ENCODE results near the gene GPANK1. TPM values are rescaled to one million over a fixed set of nuclear protein-coding genes. Genes with fewer than 3 reads are reported as not detected.

GPANK1 gene
- total RNA-seq, 1 donor: 23.9 TPM

Small RNA genes within 50 kb of the gene (small RNA-seq; reads per million reads assigned to genes)
- gene MIR4646: 0.22 reads per million
- gene MIR6832: not detected
- gene RF00019: not detected
- 62.0 reads per million, percentile 96 among the genes with 10 or more reads in this experiment for gene SNORA38
- gene UQCRHP1: not detected

Other genes with a start within 250 kb of the GPANK1 start
- 12.7 and 14.1 TPM in 2 replicates for gene MICB, start 166.9 kb downstream of the GPANK1 start, total RNA-seq
- not detected in 2 replicates for gene MCCD1, start 136.0 kb downstream of the GPANK1 start, total RNA-seq
- gene DDX39B, start 123.0 kb downstream of the GPANK1 start, total RNA-seq: 240 and 262 TPM in 2 replicates
- 2.2 and 2.9 TPM in 2 replicates for gene ATP6V1G2, start 118.4 kb downstream of the GPANK1 start, total RNA-seq
- 43.6 and 56.8 TPM in 2 replicates for gene NFKBIL1, start 117.4 kb downstream of the GPANK1 start, total RNA-seq
- gene LTA, start 92.7 kb downstream of the GPANK1 start, total RNA-seq: not detected in 2 replicates
- not detected in 2 replicates for gene TNF, start 89.4 kb downstream of the GPANK1 start, total RNA-seq
- gene LTB, start 82.6 kb downstream of the GPANK1 start, total RNA-seq: 0.29 TPM in 1 of 2 replicates, not detected in the other
- 0.29 TPM in 1 of 2 replicates, not detected in the other for gene LST1, start 78.7 kb downstream of the GPANK1 start, total RNA-seq
- not detected in 2 replicates for gene NCR3, start 72.0 kb downstream of the GPANK1 start, total RNA-seq
- gene AIF1, start 49.8 kb downstream of the GPANK1 start, total RNA-seq: 0.36 TPM in 1 of 2 replicates, not detected in the other
- gene PRRC2A, start 44.3 kb downstream of the GPANK1 start, total RNA-seq: 49.2 and 52.2 TPM in 2 replicates
- 175 and 183 TPM in 2 replicates for gene BAG6, start 12.3 kb downstream of the GPANK1 start, total RNA-seq
- gene APOM, start 9.1 kb downstream of the GPANK1 start, total RNA-seq: 1.1 and 1.2 TPM in 2 replicates
- 21.2 and 21.7 TPM in 2 replicates for gene C6orf47, start 4.2 kb downstream of the GPANK1 start, total RNA-seq
- 124 and 150 TPM in 2 replicates for gene CSNK2B, start 1.1 kb upstream of the GPANK1 start, total RNA-seq
- 4.1 and 5.4 TPM in 2 replicates for gene LY6G5B, start 5.0 kb upstream of the GPANK1 start, total RNA-seq
- 0.59 and 0.72 TPM in 2 replicates for gene LY6G5C, start 16.1 kb upstream of the GPANK1 start, total RNA-seq
- 41.0 and 43.4 TPM in 2 replicates for gene ABHD16A, start 38.3 kb upstream of the GPANK1 start, total RNA-seq
- gene LY6G6F, start 41.9 kb upstream of the GPANK1 start, total RNA-seq: not detected in 2 replicates
- gene LY6G6D, start 50.4 kb upstream of the GPANK1 start, total RNA-seq: not detected in 2 replicates
- gene LY6G6C, start 56.7 kb upstream of the GPANK1 start, total RNA-seq: not detected in 2 replicates
- not detected in 2 replicates for gene MPIG6B, start 58.4 kb upstream of the GPANK1 start, total RNA-seq
- 96.6 and 97.5 TPM in 2 replicates for gene DDAH2, start 64.3 kb upstream of the GPANK1 start, total RNA-seq
- 502 and 581 TPM in 2 replicates for gene CLIC1, start 71.5 kb upstream of the GPANK1 start, total RNA-seq
- gene MSH5, start 75.0 kb upstream of the GPANK1 start, total RNA-seq: 12.4 and 13.0 TPM in 2 replicates
- gene SAPCD1, start 97.7 kb upstream of the GPANK1 start, total RNA-seq: 0.59 and 1.4 TPM in 2 replicates
- 0.29 and 0.36 TPM in 2 replicates for gene VWA7, start 112.3 kb upstream of the GPANK1 start, total RNA-seq
- gene VARS1, start 130.8 kb upstream of the GPANK1 start, total RNA-seq: 40.1 and 42.0 TPM in 2 replicates
- 18.3 and 22.4 TPM in 2 replicates for gene LSM2, start 142.0 kb upstream of the GPANK1 start, total RNA-seq
- gene HSPA1L, start 150.3 kb upstream of the GPANK1 start, total RNA-seq: 0.29 and 0.72 TPM in 2 replicates
- gene HSPA1A, start 150.5 kb upstream of the GPANK1 start, total RNA-seq: 33.3 and 36.9 TPM in 2 replicates
- gene HSPA1B, start 162.7 kb upstream of the GPANK1 start, total RNA-seq: 45.7 and 59.7 TPM in 2 replicates
- gene NEU1, start 197.8 kb upstream of the GPANK1 start, total RNA-seq: 114 and 117 TPM in 2 replicates
- not detected in 2 replicates for gene SLC44A4, start 214.0 kb upstream of the GPANK1 start, total RNA-seq
- gene EHMT2, start 232.7 kb upstream of the GPANK1 start, total RNA-seq: 40.1 and 40.9 TPM in 2 replicates
- gene ZBTB12, start 237.1 kb upstream of the GPANK1 start, total RNA-seq: 2.1 and 3.6 TPM in 2 replicates

All from osteoblast (primary cell).